Purkinje cell (primary cell): ENCODE results near the gene TBCE. TPM values are rescaled to one million over a fixed set of nuclear protein-coding genes. Genes with fewer than 3 reads are reported as not detected.

Source experiments
- polyA plus RNA-seq: library from polyadenylated mRNA; unstranded; fragments of >200 nt; fragmentation: Nextera tagmentation; gene quantifications from 2 replicates; pipeline ENCODE4 v1.2.1, GENCODE V29; 2014

Gene TBCE
- polyA plus RNA-seq = 52.3 and 73.4 TPM in 2 replicates

GRCh38 chr1:235367000-235367908 lies at the start of gene TBCE:
Gene TBCE, plus strand, starts transcription at chr1:235367427. Its CDS starts 12,623 bp downstream, at chr1:235380050.

GRCh38 chr1:235327559-235328270 lies 39.5 kb upstream of the TBCE start, which contains the start of gene ARID4B:
Gene ARID4B, minus strand, starts transcription at chr1:235328179. Its CDS starts 1,260 bp downstream, at chr1:235326919.

GRCh38 chr1:235328271-235329138 lies 38.7 kb upstream of the TBCE start, which contains the start of gene GGPS1:
Gene GGPS1, plus strand, starts transcription at chr1:235328570. Its CDS starts 6,695 bp downstream, at chr1:235335265.

Other genes starting within 250 kb of the TBCE start
- 147 and 167 TPM in 2 replicates for gene TOMM20, start 238.6 kb upstream of the TBCE start, polyA plus RNA-seq
- gene RBM34, start 206.2 kb upstream of the TBCE start, polyA plus RNA-seq = 163 and 171 TPM in 2 replicates
- gene ARID4B, start 39.2 kb upstream of the TBCE start, polyA plus RNA-seq = 26.5 and 28.8 TPM in 2 replicates
- gene GGPS1, start 38.9 kb upstream of the TBCE start, polyA plus RNA-seq = 79.5 and 87.1 TPM in 2 replicates
- gene B3GALNT2, start 137.0 kb downstream of the TBCE start, polyA plus RNA-seq = 40.6 and 42.1 TPM in 2 replicates